COLO668 (cell line): ENCODE results near the gene OR9Q1.
"Not testable (repeated sequence)": the region's sequence is repeated elsewhere in the genome, so short reads cannot be mapped to it uniquely, and the experiment has no call there.

ENCODE experiments used
- DNase-seq: peaks from one replicate; lab custom pipeline; 2025; ENCODE audit not compliant: unreplicated experiment; lab: John Stamatoyannopoulos, UW

OR9Q1 gene

GRCh38 chr11:58023435-58023931, at the start of gene OR9Q1:
Gene OR9Q1 (plus strand): TSS chr11:58023881. CDS start chr11:58179445, 155,564 bp downstream.
- DNase-seq = no peak

- DNase-seq = no peak
Measured at GRCh38 chr11:57974132-57974531, 49.5 kb upstream of the OR9Q1 start.

- no peak for DNase-seq
Measured at GRCh38 chr11:57974848-57975601, 48.7 kb upstream of the OR9Q1 start.

- DNase-seq = no peak
Measured at GRCh38 chr11:57977709-57978108, 46.0 kb upstream of the OR9Q1 start.

- no peak for DNase-seq
Measured at GRCh38 chr11:57978686-57979531, 44.8 kb upstream of the OR9Q1 start.

GRCh38 chr11:57979532-57980079, 44.1 kb upstream of the OR9Q1 start:
- DNase-seq = no peak

- DNase-seq = no peak
Measured at GRCh38 chr11:57980201-57980600, 43.5 kb upstream of the OR9Q1 start.

- DNase-seq = no peak
Measured at GRCh38 chr11:57981536-57981935, 42.1 kb upstream of the OR9Q1 start.

- DNase-seq = peak; percentile 4
Measured at GRCh38 chr11:57982776-57983175, 40.9 kb upstream of the OR9Q1 start.

GRCh38 chr11:57983191-57983590, 40.5 kb upstream of the OR9Q1 start:
- DNase-seq = no peak

- not testable (repeated sequence) for DNase-seq
Measured at GRCh38 chr11:57999523-57999922, 24.2 kb upstream of the OR9Q1 start.

- not testable (repeated sequence) for DNase-seq
Measured at GRCh38 chr11:58000021-58000420, 23.7 kb upstream of the OR9Q1 start.

GRCh38 chr11:58000699-58001098, 23.0 kb upstream of the OR9Q1 start:
- no peak for DNase-seq

GRCh38 chr11:58003036-58003435, 20.6 kb upstream of the OR9Q1 start:
- no peak for DNase-seq

- DNase-seq = no peak
Measured at GRCh38 chr11:58003591-58003990, 20.1 kb upstream of the OR9Q1 start.

GRCh38 chr11:58004664-58005063, 19.0 kb upstream of the OR9Q1 start:
- DNase-seq = no peak

- DNase-seq = no peak
Measured at GRCh38 chr11:58006940-58007339, 16.7 kb upstream of the OR9Q1 start.

GRCh38 chr11:58011771-58012170, 11.9 kb upstream of the OR9Q1 start:
- DNase-seq = no peak

GRCh38 chr11:58024601-58025091, 965 bp downstream of the OR9Q1 start:
- no peak for DNase-seq

- DNase-seq = no peak
Measured at GRCh38 chr11:58027341-58027740, 3.7 kb downstream of the OR9Q1 start.

GRCh38 chr11:58028687-58029411, 5.2 kb downstream of the OR9Q1 start:
- no peak for DNase-seq
